HepG2 (cell line): ENCODE results near the gene ZBTB7C. TPM values are rescaled to one million over a fixed set of nuclear protein-coding genes. Genes with fewer than 3 reads are reported as not detected.

Experiments used
- ATAC-seq: fragments of 200-7000 bp; cut with Tn5 transposase; 3 replicates; pipeline ENCODE4 v1.9.1; 2020; ENCODE audit warnings: mild to moderate bottlenecking, moderate library complexity
- BruUV-seq: library from RNA; stranded (reverse); fragments of 400-500 nt; replicated peaks from 2 replicates; lab custom pipeline; 2021; lab: Mats Ljungman, UMichigan
- CTCF ChIA-PET: fragments of 300-600 bp; formaldehyde crosslinking; extraction: SDS; loops from one replicate; lab custom pipeline; 2021; ENCODE audit warnings: low total read pairs, inconsistent platforms, low intra/inter-chr PET ratio; lab: Yijun Ruan, JAX
- POLR2A ChIA-PET: fragments of 350-600 bp; sonication (Branson Sonifier 250); formaldehyde crosslinking; loops from one replicate; lab custom pipeline; 2020; ENCODE audit warnings: antibody characterized with exemption, inconsistent platforms; lab: Yijun Ruan, JAX
- DNase-seq: peaks from one replicate; pipeline ENCODE4 v3.0.0-alpha.2; 2015; ENCODE audit warnings: low spot score
- FAIRE-seq: peaks from 3 replicates; lab custom pipeline; 2011; peaks lifted over from hg19 to GRCh38; lab: Jason Lieb, UNC
- H2AFZ ChIP-seq: one replicate; pipeline ENCODE4 v1.6.1; 2011; ENCODE audit warnings: low read length, inconsistent platforms
- H3K27ac ChIP-seq: fragments of 300-600 bp; 3 replicates; pipeline ENCODE4 v1.8.0; 2011; ENCODE audit warnings: mixed run types, mild to moderate bottlenecking, mixed read lengths, low read length, inconsistent platforms; ENCODE audit not compliant: insufficient read depth; ENCODE audit errors: extremely low read length
- H3K27me3 ChIP-seq, 2 experiments: fragments of 200-600 bp in 1 of 2; 2 replicates in 1 of 2; 3 replicates in 1 of 2; pipeline versions ENCODE4 v1.6.0 to v1.8.0; 2011; ENCODE audit warnings: low read length in 2 of 2, mild to moderate bottlenecking in 2 of 2, moderate library complexity in 2 of 2, inconsistent platforms in 1 of 2; ENCODE audit not compliant: insufficient read depth in 2 of 2, control insufficient read depth in 1 of 2
- H3K36me3 ChIP-seq, 2 experiments: fragments of 200-600 bp in 1 of 2; replicated peaks in 1 of 2; 2 replicates in 1 of 2; 3 replicates in 1 of 2; pipeline versions ENCODE4 v1.5.1 to v1.8.0; 2011; ENCODE audit warnings: low read length in 2 of 2, inconsistent platforms in 1 of 2; ENCODE audit not compliant: insufficient read depth in 2 of 2, control insufficient read depth in 1 of 2
- H3K4me1 ChIP-seq: 2 replicates; pipeline ENCODE4 v1.5.1; 2012; ENCODE audit warnings: low read length, inconsistent platforms; ENCODE audit not compliant: insufficient read depth
- H3K4me2 ChIP-seq: 2 replicates; pipeline ENCODE4 v1.6.0; 2011; ENCODE audit warnings: low read depth, low read length, inconsistent platforms
- H3K4me3 ChIP-seq, 3 experiments: fragments of 200-600 bp in 1 of 3; sonication (generic), shearing (Covaris generic) in 1 of 3; replicated peaks in 1 of 3; 2 replicates each; pipeline ENCODE4 v1.5.1; 2011 to 2016; ENCODE audit warnings: low read length in 3 of 3, inconsistent platforms in 2 of 3, low read depth in 2 of 3, mild to moderate bottlenecking in 2 of 3, control low read depth in 1 of 3, mixed read lengths in 1 of 3; ENCODE audit not compliant: insufficient read depth in 1 of 3
- H3K79me2 ChIP-seq: one replicate; pipeline ENCODE4 v1.6.1; 2011; ENCODE audit warnings: low read length, inconsistent platforms; ENCODE audit not compliant: insufficient read depth
- H3K9ac ChIP-seq: 2 replicates; pipeline ENCODE4 v1.6.0; 2011; ENCODE audit warnings: mild to moderate bottlenecking, low read depth, low read length, inconsistent platforms; ENCODE audit not compliant: insufficient read depth
- H3K9me3 ChIP-seq: 2 replicates; pipeline ENCODE4 v1.5.1; 2012; ENCODE audit warnings: mild to moderate bottlenecking, low read length
- H4K20me1 ChIP-seq: 2 replicates; pipeline ENCODE4 v1.6.0; 2011; ENCODE audit warnings: inconsistent platforms, mild to moderate bottlenecking, low read length, moderate library complexity; ENCODE audit not compliant: insufficient read depth
- CTCF ChIP-seq: sonication (generic); formaldehyde crosslinking; IDR thresholded peaks from 2 replicates; pipeline ENCODE4 v1.5.0; 2020; ENCODE audit warnings: mild to moderate bottlenecking, missing genetic modification reagents, moderate library complexity
- FOXA1 ChIP-seq, 2 experiments: fragments of 450-650 bp in 1 of 2; sonication (generic) in 1 of 2; formaldehyde crosslinking in 1 of 2; IDR thresholded peaks; 2 replicates each; pipeline versions ENCODE4 v1.4.0 to v1.6.1; 2016 to 2020; ENCODE audit warnings: missing genetic modification reagents in 1 of 2
- FOXA3 ChIP-seq: IDR thresholded peaks from 2 replicates; pipeline ENCODE4 v1.6.1; 2016; ENCODE audit warnings: missing genetic modification reagents, missing compliant biosample characterization
- HNRNPLL ChIP-seq: fragments of 200-400 bp; formaldehyde crosslinking; IDR thresholded peaks from 2 replicates; pipeline ENCODE4 v1.6.1; 2017; ENCODE audit warnings: mild to moderate bottlenecking, low read depth, low read length; ENCODE audit not compliant: poor library complexity, severe bottlenecking
- STAG1 ChIP-seq: sonication (generic); formaldehyde crosslinking; IDR thresholded peaks from 2 replicates; pipeline ENCODE4 v1.4.0; 2020; ENCODE audit warnings: missing genetic modification reagents
- ZNF556 ChIP-seq: sonication (generic); formaldehyde crosslinking; IDR thresholded peaks from 2 replicates; pipeline ENCODE4 v1.4.0; 2020; ENCODE audit warnings: mild to moderate bottlenecking, missing genetic modification reagents, borderline replicate concordance
- WGBS: methylation state at CpG from one replicate; pipeline ENCODE4 v1.1.6; 2017; ENCODE audit warnings: low lambda C conversion rate; 5-methylcytosine and 5-hydroxymethylcytosine counted together
- in situ Hi-C: cut with HindIII; loops from 2 replicates; pipeline ENCODE4 v1.10.0; 2017; ENCODE audit warnings: low pct_unique_long_range_greater_than_20kb; ENCODE audit not compliant: extremely low pct_ligation_motif_present
- intact Hi-C: fragments of 100-400 bp; cut with micrococcal nuclease; formaldehyde crosslinking; loops from one replicate; pipeline ENCODE4 v1.10.0; 2022; ENCODE audit not compliant: unreplicated experiment
- polyA plus RNA-seq, 8 experiments: library from polyadenylated mRNA; depleted of rRNA in 3 of 8; stranded (reverse) in 7 of 8; unstranded in 1 of 8; fragments of >200 nt; fragmentation: Illumina TruSeq in 4 of 8; extraction: Trizol in 4 of 8; gene quantifications; 2 replicates each; pipeline versions ENCODE4 v1.2.1 to v1.2.3, GENCODE V29; 2011 to 2016; ENCODE audit warnings: low read depth in 4 of 8, missing spikeins in 1 of 8, mixed read lengths in 1 of 8; ENCODE audit not compliant: insufficient read depth in 1 of 8
- total RNA-seq, 5 experiments: library from RNA; depleted of rRNA; stranded (reverse); fragments of >200 nt; fragmentation: Illumina TruSeq; extraction: Trizol; gene quantifications; 2 replicates each; pipeline ENCODE4 v1.2.3, GENCODE V29; 2016; ENCODE audit warnings: low read depth in 1 of 5
- TF ChIP-seq, protein P1 (sequence below): sonication (generic); formaldehyde crosslinking; IDR thresholded peaks from 2 replicates; pipeline ENCODE4 v1.4.0; 2020; ENCODE audit warnings: missing genetic modification reagents

The ZBTB7C gene
- total and polyA plus RNA-seq, 2 of the 13 experiments (the other 11 are each of a cell fraction or from before 2014, with no cell fraction given) = 0.01 to 0.04 TPM

- no peak for DNase-seq
- no peaks in the 10 kb centered on the region for H3K79me2 ChIP-seq
- peak; percentile 44 for FAIRE-seq
- POLR2A ChIA-PET = no interaction called here
- no peak overlapping the region for H3K4me3 ChIP-seq
- no peak overlapping the region for H3K4me2 ChIP-seq
- in situ Hi-C loops = no loop called here
- H3K27ac ChIP-seq = no peak overlapping the region
- no peak overlapping the region for H2AFZ ChIP-seq
- peak; percentile 39 for TF ChIP-seq CTCF (CRISPR knock-in tag)
- TF ChIP-seq STAG1 (CRISPR knock-in tag) = peak; percentile 30; the same call in 1 of the 2 replicates
- TF ChIP-seq FOXA1 (IDR thresholded peaks at IDR 0.05) = no peak
- TF ChIP-seq FOXA1 (CRISPR knock-in tag; IDR thresholded peaks at IDR 0.05) = peak; percentile 87
- peak; percentile 78 for TF ChIP-seq FOXA3 (CRISPR knock-in tag)
- TF ChIP-seq, protein P1, sequence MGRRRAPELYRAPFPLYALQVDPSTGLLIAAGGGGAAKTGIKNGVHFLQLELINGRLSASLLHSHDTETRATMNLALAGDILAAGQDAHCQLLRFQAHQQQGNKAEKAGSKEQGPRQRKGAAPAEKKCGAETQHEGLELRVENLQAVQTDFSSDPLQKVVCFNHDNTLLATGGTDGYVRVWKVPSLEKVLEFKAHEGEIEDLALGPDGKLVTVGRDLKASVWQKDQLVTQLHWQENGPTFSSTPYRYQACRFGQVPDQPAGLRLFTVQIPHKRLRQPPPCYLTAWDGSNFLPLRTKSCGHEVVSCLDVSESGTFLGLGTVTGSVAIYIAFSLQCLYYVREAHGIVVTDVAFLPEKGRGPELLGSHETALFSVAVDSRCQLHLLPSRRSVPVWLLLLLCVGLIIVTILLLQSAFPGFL = no peak
- TF ChIP-seq, all 625 proteins: peak for 4
- CTCF ChIA-PET = no interaction called here
- no peaks in the 10 kb centered on the region for H4K20me1 ChIP-seq
- peaks cover 1 to 5% of the 10 kb centered on the region in 2 experiments; a peak in 3 of 5 replicates for H3K27me3 ChIP-seq
- H3K4me1 ChIP-seq = peaks cover 9% of the 10 kb centered on the region; the same call in 1 of the 2 replicates
- intact Hi-C loops = no loop called here
- H3K36me3 ChIP-seq = no peaks in the 10 kb centered on the region
- H3K9me3 ChIP-seq = no peaks in the 10 kb centered on the region
- no peak overlapping the region for H3K9ac ChIP-seq
- ATAC-seq = peak; percentile 85
- no TSS peak for BruUV-seq
- WGBS = 0% methylated on average over 1 of the region's 3 CpGs
Observed at GRCh38 chr18:48179001-48179400, 230.2 kb downstream of the ZBTB7C start.

- no peak for FAIRE-seq
- ChIA-PET CTCF (no interaction called here), POLR2A (no interaction called here)
- H3K27me3 ChIP-seq = peaks cover 1 to 10% of the 10 kb centered on the region in 2 experiments; a peak in 3 of 5 replicates
- no peak overlapping the region for H3K4me2 ChIP-seq
- 64% methylated on average over 3 of the region's 4 CpGs for WGBS
- H3K9ac ChIP-seq = no peak overlapping the region
- no peak overlapping the region for H3K4me3 ChIP-seq
- no peak overlapping the region for H2AFZ ChIP-seq
- in situ Hi-C loops = no loop called here
- no peak for DNase-seq
- H3K79me2 ChIP-seq = no peaks in the 10 kb centered on the region
- H3K36me3 ChIP-seq = no peaks in the 10 kb centered on the region
- H3K4me1 ChIP-seq = peaks cover 9% of the 10 kb centered on the region; the same call in 1 of the 2 replicates
- intact Hi-C loops = no loop called here
- TF ChIP-seq HNRNPLL (no peak), ZNF556 (CRISPR knock-in tag) (no peak)
- no peak for ATAC-seq
- no TSS peak for BruUV-seq
- no peak overlapping the region for H3K27ac ChIP-seq
- H3K9me3 ChIP-seq = no peaks in the 10 kb centered on the region
- H4K20me1 ChIP-seq = no peaks in the 10 kb centered on the region
Observed at GRCh38 chr18:48176909-48177308, 232.3 kb downstream of the ZBTB7C start.
